GM23338 (cell line): ENCODE data around the gene DUSP21. TPM values are rescaled to one million over a fixed set of nuclear protein-coding genes. Genes with fewer than 3 reads are reported as not detected.

Experiments used
- ATAC-seq: fragments of 200-7000 bp; cut with Tn5 transposase; 3 replicates; pipeline ENCODE4 v1.9.1; 2020
- DNase-seq: peaks from one replicate; pipeline ENCODE4 v3.0.0-alpha.2; 2015; ENCODE audit warnings: low spot score
- H2AFZ ChIP-seq: fragments of 200-600 bp; sonication (generic); 2 replicates; pipeline ENCODE4 v1.8.0; 2016; ENCODE audit warnings: antibody characterized with exemption, mild to moderate bottlenecking, moderate library complexity
- H3F3A ChIP-seq: fragments of 200-600 bp; sonication (generic); replicated peaks from 2 replicates; pipeline ENCODE4 v1.8.0; 2017; ENCODE audit warnings: antibody characterized with exemption, mixed run types, low read depth
- H3K27ac ChIP-seq: fragments of 200-600 bp; sonication (generic); 2 replicates; pipeline ENCODE4 v1.6.1; 2016; ENCODE audit warnings: low read depth
- H3K27me3 ChIP-seq: fragments of 200-600 bp; sonication (generic); 2 replicates; pipeline ENCODE4 v1.8.0; 2016; ENCODE audit warnings: mild to moderate bottlenecking, mixed run types, moderate library complexity; ENCODE audit not compliant: insufficient read depth
- H3K36me3 ChIP-seq: fragments of 200-600 bp; sonication (generic); 2 replicates; pipeline ENCODE4 v1.8.0; 2016; ENCODE audit warnings: mild to moderate bottlenecking; ENCODE audit not compliant: insufficient read depth
- H3K4me1 ChIP-seq: fragments of 200-600 bp; sonication (generic); 2 replicates; pipeline ENCODE4 v1.8.0; 2016; ENCODE audit warnings: mild to moderate bottlenecking, moderate library complexity; ENCODE audit not compliant: insufficient read depth
- H3K4me2 ChIP-seq: fragments of 200-600 bp; sonication (generic); 2 replicates; pipeline ENCODE4 v1.7.1; 2017; ENCODE audit warnings: mixed run types
- H3K4me3 ChIP-seq: fragments of 200-600 bp; sonication (generic); 2 replicates; pipeline ENCODE4 v1.6.1; 2016; ENCODE audit warnings: mixed run types
- H3K79me2 ChIP-seq: fragments of 200-600 bp; sonication (generic); replicated peaks from 2 replicates; pipeline ENCODE4 v1.8.0; 2017; ENCODE audit warnings: mild to moderate bottlenecking; ENCODE audit not compliant: insufficient read depth
- H3K9me2 ChIP-seq: fragments of 200-600 bp; sonication (generic); 2 replicates; pipeline ENCODE4 v1.8.0; 2017; ENCODE audit not compliant: insufficient read depth
- H4K20me1 ChIP-seq: fragments of 200-600 bp; sonication (generic); replicated peaks from 2 replicates; pipeline ENCODE4 v1.8.0; 2017; ENCODE audit warnings: mild to moderate bottlenecking; ENCODE audit not compliant: insufficient read depth
- H3K27ac Mint-ChIP-seq: 2 replicates; pipeline ENCODE4 v1.8.0; 2020; ENCODE audit warnings: inconsistent platforms, mild to moderate bottlenecking, moderate library complexity, mixed read lengths
- H3K27me3 Mint-ChIP-seq: 3 replicates; pipeline ENCODE4 v1.8.0; 2022; ENCODE audit warnings: low read depth, mild to moderate bottlenecking, moderate library complexity, mixed read lengths, inconsistent platforms; ENCODE audit not compliant: insufficient read depth, poor library complexity
- H3K36me3 Mint-ChIP-seq: 3 replicates; pipeline ENCODE4 v1.8.0; 2021; ENCODE audit warnings: low read depth, mild to moderate bottlenecking, inconsistent platforms, moderate library complexity, mixed read lengths
- H3K4me1 Mint-ChIP-seq: 3 replicates; pipeline ENCODE4 v1.8.0; 2020; ENCODE audit warnings: mild to moderate bottlenecking, inconsistent platforms, mixed read lengths
- H3K4me3 Mint-ChIP-seq: 3 replicates; pipeline ENCODE4 v1.8.0; 2021; ENCODE audit warnings: moderate library complexity, mild to moderate bottlenecking, inconsistent platforms, mixed read lengths
- H3K9me3 Mint-ChIP-seq: 3 replicates; pipeline ENCODE4 v1.8.0; 2020; ENCODE audit warnings: moderate library complexity, mild to moderate bottlenecking, inconsistent platforms, mixed read lengths
- CREB1 ChIP-seq: fragments of 250-450 bp; sonication (Bioruptor Pico); IDR thresholded peaks from 2 replicates; pipeline ENCODE4 v1.5.0; 2020; ENCODE audit warnings: low read depth, mild to moderate bottlenecking, moderate library complexity
- EZH2 ChIP-seq: fragments of 200-600 bp; sonication (generic); IDR thresholded peaks from one replicate; pipeline ENCODE4 v1.8.0; 2017; ENCODE audit warnings: antibody characterized with exemption, mild to moderate bottlenecking, low read depth; ENCODE audit not compliant: unreplicated experiment
- EZH2phosphoT487 ChIP-seq: fragments of 200-600 bp; sonication (generic); IDR thresholded peaks from one replicate; pipeline ENCODE4 v1.8.1; 2018; ENCODE audit warnings: antibody characterized with exemption; ENCODE audit not compliant: unreplicated experiment
- POLR2AphosphoS5 ChIP-seq: IDR thresholded peaks from 2 replicates; pipeline ENCODE4 v1.6.1; 2016; ENCODE audit warnings: antibody characterized with exemption, low read depth
- polyA plus RNA-seq: library from polyadenylated mRNA; unstranded; fragments of >200 nt; fragmentation: Nextera tagmentation; extraction: Ambion mirVana; gene quantifications from 2 replicates; pipeline ENCODE4 v1.2.1, GENCODE V29; 2016
- total RNA-seq: library from RNA; depleted of rRNA; stranded (reverse); fragments of >200 nt; shearing (Covaris generic); gene quantifications from 2 replicates; pipeline ENCODE4 v1.2.3, GENCODE V29; 2014
- TF ChIP-seq, protein P1 (sequence below): IDR thresholded peaks from one replicate; pipeline ENCODE4 v1.6.1; 2018; ENCODE audit warnings: antibody characterized with exemption; ENCODE audit not compliant: unreplicated experiment
- TF ChIP-seq, protein P2 (sequence below): fragments of 250-450 bp; sonication (Bioruptor Pico); IDR thresholded peaks from 2 replicates; pipeline ENCODE4 v1.5.0; 2020; ENCODE audit warnings: mild to moderate bottlenecking, moderate library complexity
- TF ChIP-seq, protein P3 (sequence below), 2 experiments: fragments of 200-600 bp in 1 of 2; sonication (generic) in 1 of 2; conservative IDR thresholded peaks; 2 replicates each; pipeline versions ENCODE4 v1.5.1 to v1.6.1; 2016 to 2017; ENCODE audit warnings: antibody characterized with exemption in 2 of 2, low read depth in 2 of 2, mild to moderate bottlenecking in 2 of 2, moderate library complexity in 1 of 2

The DUSP21 gene
- total and polyA plus RNA-seq, 2 experiments from 2014 or later = not detected

- H4K20me1 ChIP-seq = no peaks in the 10 kb centered on the region
- Mint-ChIP-seq H3K27me3 (no peaks in the 10 kb centered on the region), H3K9me3 (no peaks in the 10 kb centered on the region), H3K36me3 (0 out of 3 replicates have a peak, but pooled peaks cover 5% of the 10 kb centered on the region), H3K27ac (peak overlapping the region; percentile 95), H3K4me3 (peak overlapping the region; percentile 93), H3K4me1 (peaks cover 10% of the 10 kb centered on the region; the same call in 2 of the 3 replicates)
- peak overlapping the region; percentile 93 for H3K27ac ChIP-seq
- TF ChIP-seq POLR2AphosphoS5 (peak; percentile 10; the same call in 1 of the 2 replicates), EZH2phosphoT487 (no peak)
- H3K36me3 ChIP-seq = no peaks in the 10 kb centered on the region
- H3K27me3 ChIP-seq = no peaks in the 10 kb centered on the region
- H3K4me1 ChIP-seq = peaks cover 9% of the 10 kb centered on the region; the same call in 1 of the 2 replicates
- H3K79me2 ChIP-seq = peaks cover 45% of the 10 kb centered on the region
- peak; percentile 56 for ATAC-seq
- DNase-seq = peak; percentile 41
- H2AFZ ChIP-seq = no peak overlapping the region
- no peaks in the 10 kb centered on the region for H3K9me2 ChIP-seq
- H3F3A ChIP-seq = no peaks in the 10 kb centered on the region
- H3K4me2 ChIP-seq = peak overlapping the region; percentile 83
- peak overlapping the region; percentile 70 for H3K4me3 ChIP-seq
Observed at GRCh38 chrX:44871931-44872820, 28.4 kb downstream of the DUSP21 start.

- peak; percentile 94 for DNase-seq
- ATAC-seq = peak; percentile 94
- peak within 1 kb of the TSS; percentile 94 for H3K27ac ChIP-seq
- no peaks in the 10 kb centered on the region for H3K27me3 ChIP-seq
- Mint-ChIP-seq H3K27ac (peak within 1 kb of the TSS; percentile 95), H3K9me3 (no peaks in the 10 kb centered on the region), H3K4me1 (peaks cover 10% of the 10 kb centered on the region; the same call in 2 of the 3 replicates), H3K36me3 (0 out of 3 replicates have a peak, but pooled peaks cover 5% of the 10 kb centered on the region), H3K27me3 (no peaks in the 10 kb centered on the region), H3K4me3 (peak within 1 kb of the TSS; percentile 93)
- no peaks in the 10 kb centered on the region for H3K36me3 ChIP-seq
- H3K4me3 ChIP-seq = peak within 1 kb of the TSS; percentile 83
- peaks cover 52% of the 10 kb centered on the region for H3K79me2 ChIP-seq
- H3K9me2 ChIP-seq = no peaks in the 10 kb centered on the region
- H4K20me1 ChIP-seq = peaks cover 3% of the 10 kb centered on the region; the same call in 1 of the 2 replicates
- no peaks in the 10 kb centered on the region for H3F3A ChIP-seq
- peaks cover 9% of the 10 kb centered on the region; the same call in 1 of the 2 replicates for H3K4me1 ChIP-seq
- no peak within 1 kb of the TSS for H2AFZ ChIP-seq
- H3K4me2 ChIP-seq = peak within 1 kb of the TSS; percentile 96
- TF ChIP-seq, protein P1, sequence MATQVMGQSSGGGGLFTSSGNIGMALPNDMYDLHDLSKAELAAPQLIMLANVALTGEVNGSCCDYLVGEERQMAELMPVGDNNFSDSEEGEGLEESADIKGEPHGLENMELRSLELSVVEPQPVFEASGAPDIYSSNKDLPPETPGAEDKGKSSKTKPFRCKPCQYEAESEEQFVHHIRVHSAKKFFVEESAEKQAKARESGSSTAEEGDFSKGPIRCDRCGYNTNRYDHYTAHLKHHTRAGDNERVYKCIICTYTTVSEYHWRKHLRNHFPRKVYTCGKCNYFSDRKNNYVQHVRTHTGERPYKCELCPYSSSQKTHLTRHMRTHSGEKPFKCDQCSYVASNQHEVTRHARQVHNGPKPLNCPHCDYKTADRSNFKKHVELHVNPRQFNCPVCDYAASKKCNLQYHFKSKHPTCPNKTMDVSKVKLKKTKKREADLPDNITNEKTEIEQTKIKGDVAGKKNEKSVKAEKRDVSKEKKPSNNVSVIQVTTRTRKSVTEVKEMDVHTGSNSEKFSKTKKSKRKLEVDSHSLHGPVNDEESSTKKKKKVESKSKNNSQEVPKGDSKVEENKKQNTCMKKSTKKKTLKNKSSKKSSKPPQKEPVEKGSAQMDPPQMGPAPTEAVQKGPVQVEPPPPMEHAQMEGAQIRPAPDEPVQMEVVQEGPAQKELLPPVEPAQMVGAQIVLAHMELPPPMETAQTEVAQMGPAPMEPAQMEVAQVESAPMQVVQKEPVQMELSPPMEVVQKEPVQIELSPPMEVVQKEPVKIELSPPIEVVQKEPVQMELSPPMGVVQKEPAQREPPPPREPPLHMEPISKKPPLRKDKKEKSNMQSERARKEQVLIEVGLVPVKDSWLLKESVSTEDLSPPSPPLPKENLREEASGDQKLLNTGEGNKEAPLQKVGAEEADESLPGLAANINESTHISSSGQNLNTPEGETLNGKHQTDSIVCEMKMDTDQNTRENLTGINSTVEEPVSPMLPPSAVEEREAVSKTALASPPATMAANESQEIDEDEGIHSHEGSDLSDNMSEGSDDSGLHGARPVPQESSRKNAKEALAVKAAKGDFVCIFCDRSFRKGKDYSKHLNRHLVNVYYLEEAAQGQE = no peak
- TF ChIP-seq, protein P2, sequence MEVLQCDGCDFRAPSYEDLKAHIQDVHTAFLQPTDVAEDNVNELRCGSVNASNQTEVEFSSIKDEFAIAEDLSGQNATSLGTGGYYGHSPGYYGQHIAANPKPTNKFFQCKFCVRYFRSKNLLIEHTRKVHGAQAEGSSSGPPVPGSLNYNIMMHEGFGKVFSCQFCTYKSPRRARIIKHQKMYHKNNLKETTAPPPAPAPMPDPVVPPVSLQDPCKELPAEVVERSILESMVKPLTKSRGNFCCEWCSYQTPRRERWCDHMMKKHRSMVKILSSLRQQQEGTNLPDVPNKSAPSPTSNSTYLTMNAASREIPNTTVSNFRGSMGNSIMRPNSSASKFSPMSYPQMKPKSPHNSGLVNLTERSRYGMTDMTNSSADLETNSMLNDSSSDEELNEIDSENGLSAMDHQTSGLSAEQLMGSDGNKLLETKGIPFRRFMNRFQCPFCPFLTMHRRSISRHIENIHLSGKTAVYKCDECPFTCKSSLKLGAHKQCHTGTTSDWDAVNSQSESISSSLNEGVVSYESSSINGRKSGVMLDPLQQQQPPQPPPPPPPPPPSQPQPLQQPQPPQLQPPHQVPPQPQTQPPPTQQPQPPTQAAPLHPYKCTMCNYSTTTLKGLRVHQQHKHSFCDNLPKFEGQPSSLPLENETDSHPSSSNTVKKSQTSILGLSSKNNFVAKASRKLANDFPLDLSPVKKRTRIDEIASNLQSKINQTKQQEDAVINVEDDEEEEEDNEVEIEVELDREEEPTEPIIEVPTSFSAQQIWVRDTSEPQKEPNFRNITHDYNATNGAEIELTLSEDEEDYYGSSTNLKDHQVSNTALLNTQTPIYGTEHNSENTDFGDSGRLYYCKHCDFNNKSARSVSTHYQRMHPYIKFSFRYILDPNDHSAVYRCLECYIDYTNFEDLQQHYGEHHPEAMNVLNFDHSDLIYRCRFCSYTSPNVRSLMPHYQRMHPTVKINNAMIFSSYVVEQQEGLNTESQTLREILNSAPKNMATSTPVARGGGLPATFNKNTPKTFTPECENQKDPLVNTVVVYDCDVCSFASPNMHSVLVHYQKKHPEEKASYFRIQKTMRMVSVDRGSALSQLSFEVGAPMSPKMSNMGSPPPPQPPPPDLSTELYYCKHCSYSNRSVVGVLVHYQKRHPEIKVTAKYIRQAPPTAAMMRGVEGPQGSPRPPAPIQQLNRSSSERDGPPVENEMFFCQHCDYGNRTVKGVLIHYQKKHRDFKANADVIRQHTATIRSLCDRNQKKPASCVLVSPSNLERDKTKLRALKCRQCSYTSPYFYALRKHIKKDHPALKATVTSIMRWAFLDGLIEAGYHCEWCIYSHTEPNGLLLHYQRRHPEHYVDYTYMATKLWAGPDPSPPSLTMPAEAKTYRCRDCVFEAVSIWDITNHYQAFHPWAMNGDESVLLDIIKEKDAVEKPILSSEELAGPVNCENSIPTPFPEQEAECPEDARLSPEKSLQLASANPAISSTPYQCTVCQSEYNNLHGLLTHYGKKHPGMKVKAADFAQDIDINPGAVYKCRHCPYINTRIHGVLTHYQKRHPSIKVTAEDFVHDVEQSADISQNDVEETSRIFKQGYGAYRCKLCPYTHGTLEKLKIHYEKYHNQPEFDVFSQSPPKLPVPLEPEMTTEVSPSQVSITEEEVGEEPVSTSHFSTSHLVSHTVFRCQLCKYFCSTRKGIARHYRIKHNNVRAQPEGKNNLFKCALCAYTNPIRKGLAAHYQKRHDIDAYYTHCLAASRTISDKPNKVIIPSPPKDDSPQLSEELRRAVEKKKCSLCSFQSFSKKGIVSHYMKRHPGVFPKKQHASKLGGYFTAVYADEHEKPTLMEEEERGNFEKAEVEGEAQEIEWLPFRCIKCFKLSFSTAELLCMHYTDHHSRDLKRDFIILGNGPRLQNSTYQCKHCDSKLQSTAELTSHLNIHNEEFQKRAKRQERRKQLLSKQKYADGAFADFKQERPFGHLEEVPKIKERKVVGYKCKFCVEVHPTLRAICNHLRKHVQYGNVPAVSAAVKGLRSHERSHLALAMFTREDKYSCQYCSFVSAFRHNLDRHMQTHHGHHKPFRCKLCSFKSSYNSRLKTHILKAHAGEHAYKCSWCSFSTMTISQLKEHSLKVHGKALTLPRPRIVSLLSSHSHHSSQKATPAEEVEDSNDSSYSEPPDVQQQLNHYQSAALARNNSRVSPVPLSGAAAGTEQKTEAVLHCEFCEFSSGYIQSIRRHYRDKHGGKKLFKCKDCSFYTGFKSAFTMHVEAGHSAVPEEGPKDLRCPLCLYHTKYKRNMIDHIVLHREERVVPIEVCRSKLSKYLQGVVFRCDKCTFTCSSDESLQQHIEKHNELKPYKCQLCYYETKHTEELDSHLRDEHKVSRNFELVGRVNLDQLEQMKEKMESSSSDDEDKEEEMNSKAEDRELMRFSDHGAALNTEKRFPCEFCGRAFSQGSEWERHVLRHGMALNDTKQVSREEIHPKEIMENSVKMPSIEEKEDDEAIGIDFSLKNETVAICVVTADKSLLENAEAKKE = no peak
- TF ChIP-seq CREB1 (CRISPR knock-in tag) = peak; percentile 89
- TF ChIP-seq EZH2 = no peak
- peak; percentile 39 for TF ChIP-seq POLR2AphosphoS5
- TF ChIP-seq, protein P3, sequence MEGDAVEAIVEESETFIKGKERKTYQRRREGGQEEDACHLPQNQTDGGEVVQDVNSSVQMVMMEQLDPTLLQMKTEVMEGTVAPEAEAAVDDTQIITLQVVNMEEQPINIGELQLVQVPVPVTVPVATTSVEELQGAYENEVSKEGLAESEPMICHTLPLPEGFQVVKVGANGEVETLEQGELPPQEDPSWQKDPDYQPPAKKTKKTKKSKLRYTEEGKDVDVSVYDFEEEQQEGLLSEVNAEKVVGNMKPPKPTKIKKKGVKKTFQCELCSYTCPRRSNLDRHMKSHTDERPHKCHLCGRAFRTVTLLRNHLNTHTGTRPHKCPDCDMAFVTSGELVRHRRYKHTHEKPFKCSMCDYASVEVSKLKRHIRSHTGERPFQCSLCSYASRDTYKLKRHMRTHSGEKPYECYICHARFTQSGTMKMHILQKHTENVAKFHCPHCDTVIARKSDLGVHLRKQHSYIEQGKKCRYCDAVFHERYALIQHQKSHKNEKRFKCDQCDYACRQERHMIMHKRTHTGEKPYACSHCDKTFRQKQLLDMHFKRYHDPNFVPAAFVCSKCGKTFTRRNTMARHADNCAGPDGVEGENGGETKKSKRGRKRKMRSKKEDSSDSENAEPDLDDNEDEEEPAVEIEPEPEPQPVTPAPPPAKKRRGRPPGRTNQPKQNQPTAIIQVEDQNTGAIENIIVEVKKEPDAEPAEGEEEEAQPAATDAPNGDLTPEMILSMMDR (conservative IDR thresholded peaks at IDR 0.05; ENCODE audit: low read depth in 2 of 2) = no peak
Observed at GRCh38 chrX:44872821-44873414, 29.1 kb downstream of the DUSP21 start, which contains the start of gene KDM6A. Gene KDM6A (plus strand): TSS chrX:44873188. CDS start chrX:44873552, 364 bp downstream.
